ENCODE data around the gene TACC3. TPM values are rescaled to one million over a fixed set of nuclear protein-coding genes. Genes with fewer than 3 reads are reported as not detected.

The TACC3 gene
- total and polyA plus RNA-seq, 2 experiments from 2014 or later: 9.7 to 18.2 TPM

DNA sequence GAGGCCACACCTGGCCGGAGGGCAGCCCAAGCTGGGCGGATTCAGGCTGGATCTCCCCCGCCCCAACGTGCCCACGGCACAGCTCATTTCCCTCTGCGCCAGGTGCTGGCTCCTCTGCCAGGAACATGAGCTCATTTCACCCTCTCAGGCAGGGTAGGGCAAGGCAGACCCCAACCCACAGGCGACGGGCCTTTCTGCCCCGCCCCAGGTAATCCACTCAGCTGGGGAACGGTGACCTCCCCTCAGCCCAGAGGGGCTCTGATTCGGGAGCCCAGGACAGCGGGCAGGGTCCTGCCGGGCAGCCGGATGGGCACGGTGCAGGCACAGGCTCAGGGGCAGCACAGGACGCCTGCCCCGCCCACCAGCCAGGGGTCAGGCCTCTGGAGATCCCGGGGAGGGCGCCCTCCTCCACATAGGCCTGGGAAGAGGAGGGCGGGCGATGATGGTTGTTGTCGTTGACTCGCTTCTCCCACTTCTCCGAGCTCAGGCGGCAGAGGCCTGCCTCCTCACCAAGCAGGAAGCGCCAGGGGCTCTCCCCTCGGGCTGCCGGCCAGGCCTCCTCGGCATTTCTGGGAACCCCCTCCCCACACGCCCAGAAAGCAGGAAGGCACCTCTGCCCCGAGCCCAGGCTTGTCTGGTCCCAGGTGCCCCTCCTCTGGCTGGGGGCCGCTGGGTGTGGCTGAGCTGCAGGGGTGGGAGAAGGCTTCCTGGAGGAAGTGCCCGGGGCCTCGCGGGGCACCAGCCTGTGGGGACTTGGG is 31.1 kb downstream of the TACC3 start:
- Histone ChIP-seq H3F3A (ENCODE audit: insufficient read depth) (no peaks in the 10 kb centered on the region), H2AFZ (no peak overlapping the region), H3K9me3 (ENCODE audit: low read depth) (no peaks in the 10 kb centered on the region), H3K4me2 (ENCODE audit: unreplicated experiment) (no peak overlapping the region), H3K4me1 (ENCODE audit: insufficient read depth) (no peaks in the 10 kb centered on the region), H3K4me3 (no peak overlapping the region), H3K27me3 (replicated peaks; ENCODE audit: insufficient read depth) (no peaks in the 10 kb centered on the region), H3K36me3 (ENCODE audit: low read depth) (no peaks in the 10 kb centered on the region), H3K9me2 (ENCODE audit: insufficient read depth) (no peaks in the 10 kb centered on the region), H3K9ac (no peak overlapping the region), H4K20me1 (ENCODE audit: insufficient read depth) (no peaks in the 10 kb centered on the region), H3K79me2 (ENCODE audit: insufficient read depth) (no peaks in the 10 kb centered on the region), H3K27ac (no peak overlapping the region)
- in situ Hi-C loops (cut with MboI): no loop called here
- no peak for DNase-seq
- 63 to 67% methylated on average over 29 to 34 of the region's 35 CpGs for WGBS, 2 experiments (ENCODE audit: low coverage in 1 of 2, low lambda C conversion rate in 2 of 2, missing lambda C conversion rate in 2 of 2)
- TF ChIP-seq EZH2phosphoT487 (IDR thresholded peaks at IDR 0.05; ENCODE audit: insufficient read depth, low read depth) (no peak), EZH2 (IDR thresholded peaks at IDR 0.05; ENCODE audit: insufficient read depth, poor library complexity, severe bottlenecking) (no peak)

GRCh38 chr4:1753294-1753696 is 32.0 kb downstream of the TACC3 start:
- WGBS, 2 experiments (ENCODE audit: low coverage in 1 of 2, low lambda C conversion rate in 2 of 2, missing lambda C conversion rate in 2 of 2): 79 to 83% methylated on average over 9 to 10 of the region's 10 CpGs
- no peaks in the 10 kb centered on the region for H3F3A ChIP-seq (ENCODE audit: insufficient read depth)
- TF ChIP-seq EZH2phosphoT487 (IDR thresholded peaks at IDR 0.05; ENCODE audit: insufficient read depth, low read depth) (no peak), EZH2 (IDR thresholded peaks at IDR 0.05; ENCODE audit: insufficient read depth, poor library complexity, severe bottlenecking) (no peak)
- H3K79me2 ChIP-seq (ENCODE audit: insufficient read depth): no peaks in the 10 kb centered on the region
- H3K4me3 ChIP-seq: no peak overlapping the region
- no peaks in the 10 kb centered on the region for H3K9me2 ChIP-seq (ENCODE audit: insufficient read depth)
- in situ Hi-C loops (cut with MboI): no loop called here
- H3K36me3 ChIP-seq (ENCODE audit: low read depth): no peaks in the 10 kb centered on the region
- H4K20me1 ChIP-seq (ENCODE audit: insufficient read depth): no peaks in the 10 kb centered on the region
- H2AFZ ChIP-seq: no peak overlapping the region
- H3K4me2 ChIP-seq (ENCODE audit: unreplicated experiment): no peak overlapping the region
- H3K27me3 ChIP-seq (replicated peaks; ENCODE audit: insufficient read depth): no peaks in the 10 kb centered on the region
- H3K9ac ChIP-seq: no peak overlapping the region
- DNase-seq: no peak
- H3K4me1 ChIP-seq (ENCODE audit: insufficient read depth): no peaks in the 10 kb centered on the region
- no peaks in the 10 kb centered on the region for H3K9me3 ChIP-seq (ENCODE audit: low read depth)
- H3K27ac ChIP-seq: no peak overlapping the region

DNA sequence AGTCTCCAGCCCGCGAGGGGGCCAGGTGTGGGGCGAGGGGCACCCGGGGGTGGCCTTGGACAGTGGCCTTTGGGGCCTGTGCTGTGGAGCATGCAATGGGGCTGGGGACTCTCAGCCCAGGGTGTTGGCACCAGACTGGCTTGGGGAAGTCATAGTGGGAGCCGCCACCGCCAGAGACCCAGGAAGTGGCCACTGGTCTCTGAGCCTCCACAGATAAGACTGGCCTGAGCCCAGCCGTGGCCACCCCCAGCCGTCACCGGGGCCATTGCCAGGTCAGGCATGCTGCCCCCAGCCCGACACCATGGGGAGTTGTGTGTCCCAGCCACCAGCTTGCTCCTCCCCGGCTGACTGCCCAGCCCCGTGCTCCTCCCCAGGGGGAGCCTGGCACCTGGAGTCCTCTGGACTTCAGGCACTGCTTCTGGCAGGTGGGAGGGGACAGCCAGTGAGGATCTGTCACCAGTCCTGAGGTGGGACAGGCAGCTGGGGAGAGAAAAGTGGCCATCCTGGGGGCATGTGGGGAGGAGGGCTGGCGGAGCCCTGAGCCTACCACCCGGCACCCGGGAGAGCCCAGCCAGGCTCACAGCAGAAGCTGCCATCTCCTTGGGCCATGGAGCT is 32.5 kb downstream of the TACC3 start:
- TF ChIP-seq EZH2 (IDR thresholded peaks at IDR 0.05; ENCODE audit: insufficient read depth, poor library complexity, severe bottlenecking) (no peak), EZH2phosphoT487 (IDR thresholded peaks at IDR 0.05; ENCODE audit: insufficient read depth, low read depth) (no peak)
- no peak for DNase-seq
- H3K4me2 ChIP-seq (ENCODE audit: unreplicated experiment): no peak overlapping the region
- H3K4me1 ChIP-seq (ENCODE audit: insufficient read depth): no peaks in the 10 kb centered on the region
- 72 to 75% methylated on average over 11 to 15 of the region's 15 CpGs for WGBS, 2 experiments (ENCODE audit: low coverage in 1 of 2, low lambda C conversion rate in 2 of 2, missing lambda C conversion rate in 2 of 2)
- H3K36me3 ChIP-seq (ENCODE audit: low read depth): no peaks in the 10 kb centered on the region
- H3F3A ChIP-seq (ENCODE audit: insufficient read depth): no peaks in the 10 kb centered on the region
- H3K9me3 ChIP-seq (ENCODE audit: low read depth): no peaks in the 10 kb centered on the region
- no peaks in the 10 kb centered on the region for H4K20me1 ChIP-seq (ENCODE audit: insufficient read depth)
- no peaks in the 10 kb centered on the region for H3K9me2 ChIP-seq (ENCODE audit: insufficient read depth)
- no peaks in the 10 kb centered on the region for H3K27me3 ChIP-seq (replicated peaks; ENCODE audit: insufficient read depth)
- H3K79me2 ChIP-seq (ENCODE audit: insufficient read depth): no peaks in the 10 kb centered on the region
- no peak overlapping the region for H3K27ac ChIP-seq
- no peak overlapping the region for H3K4me3 ChIP-seq
- in situ Hi-C loops (cut with MboI): no loop called here
- H2AFZ ChIP-seq: no peak overlapping the region
- H3K9ac ChIP-seq: no peak overlapping the region

DNA sequence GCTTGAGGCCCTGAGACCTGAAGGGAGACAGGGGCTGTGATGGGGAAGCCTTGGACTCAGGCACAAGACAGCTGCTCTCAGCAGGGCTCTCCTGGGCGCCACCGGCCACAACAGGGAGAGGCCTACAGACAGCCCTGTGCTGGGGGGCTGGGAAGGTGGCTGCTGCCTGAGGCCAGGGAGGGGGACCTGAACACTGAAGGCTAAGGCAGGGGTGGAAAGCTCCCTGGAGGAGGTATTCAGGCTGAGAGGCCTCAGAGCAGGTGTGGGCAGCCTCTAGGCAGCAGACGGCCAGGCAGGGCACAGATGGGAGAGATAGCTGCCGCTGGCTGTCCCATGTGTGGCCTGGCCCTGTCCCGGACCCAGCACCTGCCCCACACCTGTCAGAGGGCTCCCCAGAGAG is 33.0 kb downstream of the TACC3 start:
- no peaks in the 10 kb centered on the region for H3K9me3 ChIP-seq (ENCODE audit: low read depth)
- no peaks in the 10 kb centered on the region for H3F3A ChIP-seq (ENCODE audit: insufficient read depth)
- H3K9ac ChIP-seq: no peak overlapping the region
- no peaks in the 10 kb centered on the region for H3K4me1 ChIP-seq (ENCODE audit: insufficient read depth)
- TF ChIP-seq EZH2phosphoT487 (IDR thresholded peaks at IDR 0.05; ENCODE audit: insufficient read depth, low read depth) (no peak), EZH2 (IDR thresholded peaks at IDR 0.05; ENCODE audit: insufficient read depth, poor library complexity, severe bottlenecking) (no peak)
- no peak overlapping the region for H3K4me2 ChIP-seq (ENCODE audit: unreplicated experiment)
- no peaks in the 10 kb centered on the region for H4K20me1 ChIP-seq (ENCODE audit: insufficient read depth)
- WGBS, 2 experiments (ENCODE audit: low coverage in 1 of 2, low lambda C conversion rate in 2 of 2, missing lambda C conversion rate in 2 of 2): 74 to 86% methylated on average over 5 of the region's 5 CpGs
- in situ Hi-C loops (cut with MboI): no loop called here
- H3K79me2 ChIP-seq (ENCODE audit: insufficient read depth): no peaks in the 10 kb centered on the region
- no peak overlapping the region for H2AFZ ChIP-seq
- no peak for DNase-seq
- no peak overlapping the region for H3K4me3 ChIP-seq
- H3K27ac ChIP-seq: no peak overlapping the region
- H3K36me3 ChIP-seq (ENCODE audit: low read depth): no peaks in the 10 kb centered on the region
- H3K27me3 ChIP-seq (replicated peaks; ENCODE audit: insufficient read depth): no peaks in the 10 kb centered on the region
- no peaks in the 10 kb centered on the region for H3K9me2 ChIP-seq (ENCODE audit: insufficient read depth)

All from GM23248 (cell line).